ENCODE results near the gene RAD51B.

Gene RAD51B

GRCh38 chr14:68548194-68549076, 728.9 kb downstream of the RAD51B start (continued):
- TF ChIP-seq ZBTB17 (tag by site-specific recombination; IDR thresholded peaks at IDR 0.05) (peak; percentile 97), ZNF211 (tag by site-specific recombination; IDR thresholded peaks at IDR 0.05; ENCODE audit: low read depth) (no peak), ZNF561 (tag by site-specific recombination; IDR thresholded peaks at IDR 0.05; ENCODE audit: borderline replicate concordance) (0 out of 2 replicates have a peak, but pooled peaks have one; percentile 31), ZNF18 (tag by site-specific recombination; IDR thresholded peaks at IDR 0.05) (peak; percentile 89), ZBTB8A (tag by site-specific recombination; IDR thresholded peaks at IDR 0.05) (peak; percentile 66), OSR2 (tag by site-specific recombination; IDR thresholded peaks at IDR 0.05) (peak; percentile 86), ZNF558 (tag by site-specific recombination; IDR thresholded peaks at IDR 0.05) (no peak), PATZ1 (tag by site-specific recombination; IDR thresholded peaks at IDR 0.05) (peak; percentile 76), ZNF843 (tag by site-specific recombination; IDR thresholded peaks at IDR 0.05) (peak; percentile 91), PRDM6 (tag by site-specific recombination; IDR thresholded peaks at IDR 0.05) (no peak; the same call in 1 of the 2 replicates), SP7 (tag by site-specific recombination; IDR thresholded peaks at IDR 0.05) (peak; percentile 90), GFI1B (tag by site-specific recombination; IDR thresholded peaks at IDR 0.05) (peak; percentile 88), ZNF600 (tag by site-specific recombination; IDR thresholded peaks at IDR 0.05) (peak; percentile 90), ZNF677 (tag by site-specific recombination; IDR thresholded peaks at IDR 0.05) (no peak), ZNF621 (tag by site-specific recombination; IDR thresholded peaks at IDR 0.05) (no peak), ZFHX2 (tag by site-specific recombination; conservative IDR thresholded peaks at IDR 0.05) (peak; percentile 89), KLF17 (tag by site-specific recombination; IDR thresholded peaks at IDR 0.05) (peak; percentile 94), ZBTB11 (tag by site-specific recombination; conservative IDR thresholded peaks at IDR 0.05; ENCODE audit: low read depth) (no peak), ZNF624 (tag by site-specific recombination; IDR thresholded peaks at IDR 0.05) (no peak), GLI4 (tag by site-specific recombination; IDR thresholded peaks at IDR 0.05) (no peak), PRDM4 (tag by site-specific recombination; IDR thresholded peaks at IDR 0.05) (peak; percentile 66), ZNF311 (tag by site-specific recombination; IDR thresholded peaks at IDR 0.05; ENCODE audit: borderline replicate concordance) (no peak), ZNF132 (tag by site-specific recombination; IDR thresholded peaks at IDR 0.05; ENCODE audit: borderline replicate concordance) (no peak), ZNF24 (tag by site-specific recombination; IDR thresholded peaks at IDR 0.05) (peak; percentile 75; the same call in 1 of the 2 replicates), KLF10 (tag by site-specific recombination; IDR thresholded peaks at IDR 0.05) (peak; percentile 52; the same call in 1 of the 2 replicates)

Data from HEK293 (cell line).